ENCODE measurements around the gene GPN2.
A peak's percentile ranks its signal among the peaks of the same experiment; 100 is the strongest.

DNA sequence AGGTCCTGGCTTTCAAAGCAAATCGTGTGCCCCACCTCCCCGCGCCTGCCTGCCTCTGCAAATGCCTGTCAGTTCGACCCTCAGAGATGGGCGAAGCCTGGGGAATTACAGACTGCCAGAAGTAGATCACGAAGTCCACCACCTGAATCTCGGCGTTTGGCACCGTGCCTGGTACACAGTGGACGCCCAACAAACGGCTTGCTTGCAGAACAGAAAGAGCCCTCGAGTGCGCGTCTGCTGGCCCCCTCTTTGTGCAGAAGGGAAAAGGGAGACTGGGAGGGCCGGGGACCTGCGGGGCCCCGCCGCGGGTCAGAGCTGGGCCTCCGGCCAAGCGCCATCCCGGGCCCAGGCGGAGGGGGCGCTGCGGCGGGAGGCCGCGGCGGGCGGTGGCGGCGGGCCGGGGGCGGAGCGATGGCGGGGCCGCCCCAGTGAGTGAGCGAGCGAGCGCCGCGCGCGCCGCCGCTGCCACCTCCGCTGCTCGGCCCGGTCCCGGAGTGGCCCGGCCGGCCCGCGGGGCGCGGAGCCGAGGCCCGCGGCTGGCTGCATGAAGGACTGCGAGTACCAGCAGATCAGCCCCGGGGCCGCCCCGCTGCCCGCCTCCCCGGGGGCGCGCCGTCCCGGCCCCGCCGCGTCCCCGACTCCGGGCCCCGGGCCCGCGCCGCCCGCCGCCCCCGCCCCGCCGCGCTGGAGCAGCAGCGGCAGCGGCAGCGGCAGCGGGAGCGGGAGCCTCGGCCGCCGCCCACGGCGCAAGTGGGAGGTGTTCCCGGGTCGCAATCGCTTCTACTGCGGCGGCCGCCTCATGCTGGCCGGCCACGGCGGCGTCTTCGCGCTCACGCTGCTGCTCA lies 63.6 kb downstream of the GPN2 start, which contains the start of gene ZDHHC18:
- TF ChIP-seq RARB (CRISPR knock-in tag; IDR thresholded peaks at IDR 0.05) (no peak), ISL1 (CRISPR knock-in tag; IDR thresholded peaks at IDR 0.05) (no peak), TOX (CRISPR knock-in tag; IDR thresholded peaks at IDR 0.05; ENCODE audit: borderline replicate concordance) (no peak), ZNF8 (CRISPR knock-in tag; IDR thresholded peaks at IDR 0.05) (no peak), GLIS3 (CRISPR knock-in tag; IDR thresholded peaks at IDR 0.05) (no peak), ARNTL (CRISPR knock-in tag; IDR thresholded peaks at IDR 0.05; ENCODE audit: borderline replicate concordance, low read depth) (no peak), ZC3H10 (CRISPR knock-in tag; IDR thresholded peaks at IDR 0.05) (no peak), SNAI2 (CRISPR knock-in tag; IDR thresholded peaks at IDR 0.05) (0 out of 2 replicates have a peak, but pooled peaks have one; percentile 16), ZFP30 (CRISPR knock-in tag; IDR thresholded peaks at IDR 0.05) (no peak), ZNF70 (CRISPR knock-in tag; IDR thresholded peaks at IDR 0.05) (no peak), ZFP3 (CRISPR knock-in tag; IDR thresholded peaks at IDR 0.05) (no peak)
- TF ChIP-seq, protein P1, sequence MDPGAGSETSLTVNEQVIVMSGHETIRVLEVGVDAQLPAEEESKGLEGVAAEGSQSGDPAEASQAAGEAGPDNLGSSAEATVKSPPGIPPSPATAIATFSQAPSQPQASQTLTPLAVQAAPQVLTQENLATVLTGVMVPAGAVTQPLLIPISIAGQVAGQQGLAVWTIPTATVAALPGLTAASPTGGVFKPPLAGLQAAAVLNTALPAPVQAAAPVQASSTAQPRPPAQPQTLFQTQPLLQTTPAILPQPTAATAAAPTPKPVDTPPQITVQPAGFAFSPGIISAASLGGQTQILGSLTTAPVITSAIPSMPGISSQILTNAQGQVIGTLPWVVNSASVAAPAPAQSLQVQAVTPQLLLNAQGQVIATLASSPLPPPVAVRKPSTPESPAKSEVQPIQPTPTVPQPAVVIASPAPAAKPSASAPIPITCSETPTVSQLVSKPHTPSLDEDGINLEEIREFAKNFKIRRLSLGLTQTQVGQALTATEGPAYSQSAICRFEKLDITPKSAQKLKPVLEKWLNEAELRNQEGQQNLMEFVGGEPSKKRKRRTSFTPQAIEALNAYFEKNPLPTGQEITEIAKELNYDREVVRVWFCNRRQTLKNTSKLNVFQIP (CRISPR knock-in tag; IDR thresholded peaks at IDR 0.05; ENCODE audit: borderline replicate concordance, low read depth), result no peak
- TF ChIP-seq, protein P2, sequence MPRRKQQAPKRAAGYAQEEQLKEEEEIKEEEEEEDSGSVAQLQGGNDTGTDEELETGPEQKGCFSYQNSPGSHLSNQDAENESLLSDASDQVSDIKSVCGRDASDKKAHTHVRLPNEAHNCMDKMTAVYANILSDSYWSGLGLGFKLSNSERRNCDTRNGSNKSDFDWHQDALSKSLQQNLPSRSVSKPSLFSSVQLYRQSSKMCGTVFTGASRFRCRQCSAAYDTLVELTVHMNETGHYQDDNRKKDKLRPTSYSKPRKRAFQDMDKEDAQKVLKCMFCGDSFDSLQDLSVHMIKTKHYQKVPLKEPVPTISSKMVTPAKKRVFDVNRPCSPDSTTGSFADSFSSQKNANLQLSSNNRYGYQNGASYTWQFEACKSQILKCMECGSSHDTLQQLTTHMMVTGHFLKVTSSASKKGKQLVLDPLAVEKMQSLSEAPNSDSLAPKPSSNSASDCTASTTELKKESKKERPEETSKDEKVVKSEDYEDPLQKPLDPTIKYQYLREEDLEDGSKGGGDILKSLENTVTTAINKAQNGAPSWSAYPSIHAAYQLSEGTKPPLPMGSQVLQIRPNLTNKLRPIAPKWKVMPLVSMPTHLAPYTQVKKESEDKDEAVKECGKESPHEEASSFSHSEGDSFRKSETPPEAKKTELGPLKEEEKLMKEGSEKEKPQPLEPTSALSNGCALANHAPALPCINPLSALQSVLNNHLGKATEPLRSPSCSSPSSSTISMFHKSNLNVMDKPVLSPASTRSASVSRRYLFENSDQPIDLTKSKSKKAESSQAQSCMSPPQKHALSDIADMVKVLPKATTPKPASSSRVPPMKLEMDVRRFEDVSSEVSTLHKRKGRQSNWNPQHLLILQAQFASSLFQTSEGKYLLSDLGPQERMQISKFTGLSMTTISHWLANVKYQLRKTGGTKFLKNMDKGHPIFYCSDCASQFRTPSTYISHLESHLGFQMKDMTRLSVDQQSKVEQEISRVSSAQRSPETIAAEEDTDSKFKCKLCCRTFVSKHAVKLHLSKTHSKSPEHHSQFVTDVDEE (CRISPR knock-in tag; IDR thresholded peaks at IDR 0.05), result no peak
- TF ChIP-seq, protein P3, sequence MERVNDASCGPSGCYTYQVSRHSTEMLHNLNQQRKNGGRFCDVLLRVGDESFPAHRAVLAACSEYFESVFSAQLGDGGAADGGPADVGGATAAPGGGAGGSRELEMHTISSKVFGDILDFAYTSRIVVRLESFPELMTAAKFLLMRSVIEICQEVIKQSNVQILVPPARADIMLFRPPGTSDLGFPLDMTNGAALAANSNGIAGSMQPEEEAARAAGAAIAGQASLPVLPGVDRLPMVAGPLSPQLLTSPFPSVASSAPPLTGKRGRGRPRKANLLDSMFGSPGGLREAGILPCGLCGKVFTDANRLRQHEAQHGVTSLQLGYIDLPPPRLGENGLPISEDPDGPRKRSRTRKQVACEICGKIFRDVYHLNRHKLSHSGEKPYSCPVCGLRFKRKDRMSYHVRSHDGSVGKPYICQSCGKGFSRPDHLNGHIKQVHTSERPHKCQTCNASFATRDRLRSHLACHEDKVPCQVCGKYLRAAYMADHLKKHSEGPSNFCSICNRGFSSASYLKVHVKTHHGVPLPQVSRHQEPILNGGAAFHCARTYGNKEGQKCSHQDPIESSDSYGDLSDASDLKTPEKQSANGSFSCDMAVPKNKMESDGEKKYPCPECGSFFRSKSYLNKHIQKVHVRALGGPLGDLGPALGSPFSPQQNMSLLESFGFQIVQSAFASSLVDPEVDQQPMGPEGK (CRISPR knock-in tag; IDR thresholded peaks at IDR 0.05; ENCODE audit: borderline replicate concordance), result no peak

Data from SK-N-SH treated with all-trans-retinoic acid at 6 μM for 48 hours (cell line).